ENCODE data around the gene ATP6V0C. TPM values are rescaled to one million over a fixed set of nuclear protein-coding genes. Genes with fewer than 3 reads are reported as not detected.
"Not testable (repeated sequence)": the region's sequence is repeated elsewhere in the genome, so short reads cannot be mapped to it uniquely, and the experiment has no call there.

ATP6V0C gene
- total RNA-seq, 1 donor from 2014 or later = 311 TPM

- TF ChIP-seq EZH2 (IDR thresholded peaks at IDR 0.05; ENCODE audit: insufficient read depth, low read length) = no peak
- no peak for TF ChIP-seq CTCF (IDR thresholded peaks at IDR 0.05; ENCODE audit: insufficient read depth, low read depth, low read length)
- H3K4me2 ChIP-seq (ENCODE audit: low read length) = peak within 1 kb of the TSS; percentile 93
- peak; percentile 83 for DNase-seq (ENCODE audit: low read depth)
- peak within 1 kb of the TSS; percentile 28 for H3K27ac ChIP-seq (ENCODE audit: low read depth, low read length)
- Mint-ChIP-seq H3K4me3 (ENCODE audit: unreplicated experiment) (peak within 1 kb of the TSS; percentile 88), H3K27ac (ENCODE audit: unreplicated experiment) (peak within 1 kb of the TSS; percentile 80), H3K4me1 (ENCODE audit: low read depth, unreplicated experiment) (peaks cover 27% of the 10 kb centered on the region), H3K36me3 (ENCODE audit: low read depth, unreplicated experiment) (peaks cover 2% of the 10 kb centered on the region), H3K27me3 (ENCODE audit: low read depth, unreplicated experiment) (no peaks in the 10 kb centered on the region), H3K9me3 (ENCODE audit: unreplicated experiment) (no peaks in the 10 kb centered on the region)
- H2AFZ ChIP-seq (ENCODE audit: low read depth, low read length) = peak within 1 kb of the TSS; percentile 74
- peak within 1 kb of the TSS; percentile 80 for H3K9ac ChIP-seq (ENCODE audit: low read length)
- no peaks in the 10 kb centered on the region for H3K27me3 ChIP-seq (ENCODE audit: insufficient read depth, low read length)
- no peaks in the 10 kb centered on the region for H3K36me3 ChIP-seq (ENCODE audit: insufficient read depth, low read length)
- H3K9me3 ChIP-seq (ENCODE audit: insufficient read depth, low read depth, low read length) = no peaks in the 10 kb centered on the region
- FAIRE-seq = no peak
- H3K4me3 ChIP-seq (ENCODE audit: insufficient read depth, low read depth, low read length) = peak within 1 kb of the TSS; percentile 71
- peaks cover 35% of the 10 kb centered on the region for H4K20me1 ChIP-seq (ENCODE audit: insufficient read depth, low read length)
- H3K79me2 ChIP-seq (ENCODE audit: insufficient read depth, low read length) = peaks cover 36% of the 10 kb centered on the region
- peaks cover 7% of the 10 kb centered on the region for H3K4me1 ChIP-seq (ENCODE audit: insufficient read depth, low read length)
These were observed 24.0 kb downstream of the ATP6V0C start, which contains the start of gene PDPK1 for GRCh38 chr16:2537451-2538379. PDPK1 (plus strand) TSS chr16:2538021; CDS start chr16:2538113, 92 bp downstream.

GRCh38 chr16:2539192-2539844 is 25.6 kb downstream of the ATP6V0C start:
- not testable (repeated sequence) for H3K9me3 Mint-ChIP-seq (ENCODE audit: unreplicated experiment); H2AFZ ChIP-seq (ENCODE audit: low read depth, low read length); H3K4me3 ChIP-seq (ENCODE audit: insufficient read depth, low read depth, low read length); H3K27ac ChIP-seq (ENCODE audit: low read depth, low read length); H3K4me1 ChIP-seq (ENCODE audit: insufficient read depth, low read length); DNase-seq (ENCODE audit: low read depth); FAIRE-seq; H3K27me3 ChIP-seq (ENCODE audit: insufficient read depth, low read length); H3K36me3 Mint-ChIP-seq (ENCODE audit: low read depth, unreplicated experiment); H3K9me3 ChIP-seq (ENCODE audit: insufficient read depth, low read depth, low read length); H3K9ac ChIP-seq (ENCODE audit: low read length); H3K36me3 ChIP-seq (ENCODE audit: insufficient read depth, low read length); H3K27me3 Mint-ChIP-seq (ENCODE audit: low read depth, unreplicated experiment); H3K27ac Mint-ChIP-seq (ENCODE audit: unreplicated experiment)
- peak overlapping the region; percentile 92 for H3K4me2 ChIP-seq (ENCODE audit: low read length)
- Mint-ChIP-seq H3K4me3 (ENCODE audit: unreplicated experiment) (peak overlapping the region; percentile 88), H3K4me1 (ENCODE audit: low read depth, unreplicated experiment) (peaks cover 24% of the 10 kb centered on the region)
- H4K20me1 ChIP-seq (ENCODE audit: insufficient read depth, low read length) = peaks cover 39% of the 10 kb centered on the region
- peaks cover 44% of the 10 kb centered on the region for H3K79me2 ChIP-seq (ENCODE audit: insufficient read depth, low read length)

- H3K9me3 ChIP-seq (ENCODE audit: insufficient read depth, low read depth, low read length); H3K4me3 ChIP-seq (ENCODE audit: insufficient read depth, low read depth, low read length); H3K27ac ChIP-seq (ENCODE audit: low read depth, low read length); H2AFZ ChIP-seq (ENCODE audit: low read depth, low read length); DNase-seq (ENCODE audit: low read depth); H3K9ac ChIP-seq (ENCODE audit: low read length); H3K4me1 ChIP-seq (ENCODE audit: insufficient read depth, low read length); H3K36me3 ChIP-seq (ENCODE audit: insufficient read depth, low read length); H3K27ac Mint-ChIP-seq (ENCODE audit: unreplicated experiment); H3K9me3 Mint-ChIP-seq (ENCODE audit: unreplicated experiment); H3K27me3 ChIP-seq (ENCODE audit: insufficient read depth, low read length); FAIRE-seq; H3K27me3 Mint-ChIP-seq (ENCODE audit: low read depth, unreplicated experiment); H3K36me3 Mint-ChIP-seq (ENCODE audit: low read depth, unreplicated experiment): not testable (repeated sequence)
- peaks cover 48% of the 10 kb centered on the region for H3K79me2 ChIP-seq (ENCODE audit: insufficient read depth, low read length)
- H4K20me1 ChIP-seq (ENCODE audit: insufficient read depth, low read length) = peaks cover 43% of the 10 kb centered on the region
- Mint-ChIP-seq H3K4me3 (ENCODE audit: unreplicated experiment) (peak overlapping the region; percentile 88), H3K4me1 (ENCODE audit: low read depth, unreplicated experiment) (peaks cover 23% of the 10 kb centered on the region)
- H3K4me2 ChIP-seq (ENCODE audit: low read length) = peak overlapping the region; percentile 92
These were observed 26.2 kb downstream of the ATP6V0C start for GRCh38 chr16:2539845-2540458.

- not testable (repeated sequence) for H3K27ac Mint-ChIP-seq (ENCODE audit: unreplicated experiment); FAIRE-seq; H3K9ac ChIP-seq (ENCODE audit: low read length); H2AFZ ChIP-seq (ENCODE audit: low read depth, low read length); H3K27me3 ChIP-seq (ENCODE audit: insufficient read depth, low read length); H3K27ac ChIP-seq (ENCODE audit: low read depth, low read length); H3K27me3 Mint-ChIP-seq (ENCODE audit: low read depth, unreplicated experiment); H3K9me3 ChIP-seq (ENCODE audit: insufficient read depth, low read depth, low read length); H3K36me3 ChIP-seq (ENCODE audit: insufficient read depth, low read length); H3K9me3 Mint-ChIP-seq (ENCODE audit: unreplicated experiment); H3K4me2 ChIP-seq (ENCODE audit: low read length); H3K4me3 ChIP-seq (ENCODE audit: insufficient read depth, low read depth, low read length); H3K36me3 Mint-ChIP-seq (ENCODE audit: low read depth, unreplicated experiment); H3K4me1 ChIP-seq (ENCODE audit: insufficient read depth, low read length); DNase-seq (ENCODE audit: low read depth)
- Mint-ChIP-seq H3K4me3 (ENCODE audit: unreplicated experiment) (peak overlapping the region; percentile 66), H3K4me1 (ENCODE audit: low read depth, unreplicated experiment) (peaks cover 17% of the 10 kb centered on the region)
- peaks cover 53% of the 10 kb centered on the region for H4K20me1 ChIP-seq (ENCODE audit: insufficient read depth, low read length)
- H3K79me2 ChIP-seq (ENCODE audit: insufficient read depth, low read length) = peaks cover 57% of the 10 kb centered on the region
These were observed 27.2 kb downstream of the ATP6V0C start for GRCh38 chr16:2540912-2541311.

GRCh38 chr16:2541409-2541808 is 27.7 kb downstream of the ATP6V0C start:
- Histone ChIP-seq H3K4me2 (ENCODE audit: low read length) (peak overlapping the region; percentile 15), H3K79me2 (ENCODE audit: insufficient read depth, low read length) (peaks cover 62% of the 10 kb centered on the region), H4K20me1 (ENCODE audit: insufficient read depth, low read length) (peaks cover 56% of the 10 kb centered on the region)
- H3K27me3 Mint-ChIP-seq (ENCODE audit: low read depth, unreplicated experiment); H3K27me3 ChIP-seq (ENCODE audit: insufficient read depth, low read length); H3K36me3 Mint-ChIP-seq (ENCODE audit: low read depth, unreplicated experiment); H3K4me1 ChIP-seq (ENCODE audit: insufficient read depth, low read length); H3K9me3 ChIP-seq (ENCODE audit: insufficient read depth, low read depth, low read length); DNase-seq (ENCODE audit: low read depth); H3K36me3 ChIP-seq (ENCODE audit: insufficient read depth, low read length); H3K27ac ChIP-seq (ENCODE audit: low read depth, low read length); H3K9me3 Mint-ChIP-seq (ENCODE audit: unreplicated experiment); H3K9ac ChIP-seq (ENCODE audit: low read length); FAIRE-seq; H2AFZ ChIP-seq (ENCODE audit: low read depth, low read length); H3K27ac Mint-ChIP-seq (ENCODE audit: unreplicated experiment); H3K4me3 ChIP-seq (ENCODE audit: insufficient read depth, low read depth, low read length): not testable (repeated sequence)
- Mint-ChIP-seq H3K4me1 (ENCODE audit: low read depth, unreplicated experiment) (peaks cover 17% of the 10 kb centered on the region), H3K4me3 (ENCODE audit: unreplicated experiment) (peak overlapping the region; percentile 40)
